Thoracic aorta (tissue), 2 donors: ENCODE results near the gene RPS15. TPM values are rescaled to one million over a fixed set of nuclear protein-coding genes. Genes with fewer than 3 reads are reported as not detected.

Experiments
- ATAC-seq: fragments of 150-250 bp; one replicate; pipeline ENCODE4 v1.8.0; 2017; ENCODE audit warnings: low read depth; ENCODE audit not compliant: insufficient number of reproducible peaks, low FRiP score
- DNase-seq: peaks from one replicate; pipeline ENCODE4 v3.0.0-alpha.2; 2020; ENCODE audit warnings: low spot score
- H3K27ac ChIP-seq, 2 donors: fragments of 200-600 bp; sonication (generic); 1 replicate in 1 of 2; 2 replicates in 1 of 2; pipeline ENCODE4 v1.5.1; 2016; ENCODE audit warnings: mild to moderate bottlenecking in 2 of 2, moderate library complexity in 2 of 2
- H3K27me3 ChIP-seq: fragments of 200-600 bp; sonication (generic); replicated peaks from 2 replicates; pipeline ENCODE4 v1.6.0; 2016; ENCODE audit warnings: mild to moderate bottlenecking; ENCODE audit not compliant: insufficient read depth
- H3K36me3 ChIP-seq: fragments of 200-600 bp; sonication (generic); one replicate; pipeline ENCODE4 v1.5.1; 2016
- H3K4me1 ChIP-seq, 2 donors: fragments of 200-600 bp; sonication (generic); 1 replicate in 1 of 2; 2 replicates in 1 of 2; pipeline versions ENCODE4 v1.5.1 to v1.6.0; 2016; ENCODE audit warnings: low read depth in 2 of 2, mild to moderate bottlenecking in 1 of 2; ENCODE audit not compliant: control insufficient read depth in 1 of 2
- H3K4me3 ChIP-seq: fragments of 200-600 bp; sonication (generic); 2 replicates; pipeline ENCODE4 v1.5.1; 2016; ENCODE audit warnings: mild to moderate bottlenecking
- H3K9me3 ChIP-seq: fragments of 200-600 bp; sonication (generic); 2 replicates; pipeline ENCODE4 v1.5.1; 2016
- total RNA-seq, 2 donors: library from RNA; depleted of rRNA; stranded (reverse); fragments of >200 nt; gene quantifications; one replicate each; pipeline versions ENCODE4 v1.1.0 to v1.2.3, GENCODE V29; 2016
- TF ChIP-seq, protein P1 (sequence below): fragments of 200-600 bp; sonication (generic); IDR thresholded peaks from one replicate; pipeline ENCODE4 v1.5.1; 2019; ENCODE audit warnings: antibody characterized with exemption

RPS15 gene
- total RNA-seq, 2 donors from 2014 or later, result 1,512 to 2,119 TPM

- peak overlapping the region; percentile 99 for H3K4me3 ChIP-seq
- H3K36me3 ChIP-seq, result no peaks in the 10 kb centered on the region
- H3K27ac ChIP-seq, result peak overlapping the region in 1 of 2 donors; percentile 2
- no peaks in the 10 kb centered on the region for H3K27me3 ChIP-seq
- TF ChIP-seq, protein P1, sequence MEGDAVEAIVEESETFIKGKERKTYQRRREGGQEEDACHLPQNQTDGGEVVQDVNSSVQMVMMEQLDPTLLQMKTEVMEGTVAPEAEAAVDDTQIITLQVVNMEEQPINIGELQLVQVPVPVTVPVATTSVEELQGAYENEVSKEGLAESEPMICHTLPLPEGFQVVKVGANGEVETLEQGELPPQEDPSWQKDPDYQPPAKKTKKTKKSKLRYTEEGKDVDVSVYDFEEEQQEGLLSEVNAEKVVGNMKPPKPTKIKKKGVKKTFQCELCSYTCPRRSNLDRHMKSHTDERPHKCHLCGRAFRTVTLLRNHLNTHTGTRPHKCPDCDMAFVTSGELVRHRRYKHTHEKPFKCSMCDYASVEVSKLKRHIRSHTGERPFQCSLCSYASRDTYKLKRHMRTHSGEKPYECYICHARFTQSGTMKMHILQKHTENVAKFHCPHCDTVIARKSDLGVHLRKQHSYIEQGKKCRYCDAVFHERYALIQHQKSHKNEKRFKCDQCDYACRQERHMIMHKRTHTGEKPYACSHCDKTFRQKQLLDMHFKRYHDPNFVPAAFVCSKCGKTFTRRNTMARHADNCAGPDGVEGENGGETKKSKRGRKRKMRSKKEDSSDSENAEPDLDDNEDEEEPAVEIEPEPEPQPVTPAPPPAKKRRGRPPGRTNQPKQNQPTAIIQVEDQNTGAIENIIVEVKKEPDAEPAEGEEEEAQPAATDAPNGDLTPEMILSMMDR, result no peak
- DNase-seq (no peak), ATAC-seq (no peak)
- no peaks in the 10 kb centered on the region for H3K9me3 ChIP-seq
- H3K4me1 ChIP-seq, result peaks cover 32 to 56% of the 10 kb centered on the region in 2 donors
Observed at GRCh38 chr19:1410136-1410786, 27.9 kb upstream of the RPS15 start.

DNA sequence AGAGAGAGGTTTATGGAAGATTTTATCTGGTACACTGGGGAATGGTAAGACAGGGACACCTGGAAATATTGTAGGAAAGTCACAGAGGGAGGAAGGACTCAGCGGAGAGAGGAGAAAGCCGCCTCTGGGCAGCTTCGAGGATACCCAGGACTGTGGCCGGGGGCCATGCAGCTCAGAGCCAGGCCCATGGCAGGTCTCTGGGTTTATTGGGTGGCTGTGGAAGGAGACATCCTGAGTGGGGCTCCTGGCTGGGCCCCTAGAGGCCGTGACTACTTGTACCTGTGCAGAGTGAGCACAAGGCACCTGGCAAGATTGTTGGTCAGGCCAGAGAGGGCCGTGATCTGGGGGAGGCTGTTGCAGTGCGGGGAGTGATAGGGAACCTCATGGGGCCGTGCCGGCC is 27.4 kb upstream of the RPS15 start:
- Histone ChIP-seq H3K36me3 (no peaks in the 10 kb centered on the region), H3K27me3 (no peaks in the 10 kb centered on the region), H3K4me3 (no peak overlapping the region), H3K9me3 (no peaks in the 10 kb centered on the region), H3K4me1 (peaks cover 35 to 62% of the 10 kb centered on the region in 2 donors), H3K27ac (peak overlapping the region in 1 of 2 donors; percentile 8)
- ATAC-seq, result no peak
- no peak for DNase-seq
- TF ChIP-seq, protein P1, result no peak

GRCh38 chr19:1411255-1412191 is 26.7 kb upstream of the RPS15 start:
- no peak overlapping the region for H3K4me3 ChIP-seq

GRCh38 chr19:1412323-1412923 is 25.8 kb upstream of the RPS15 start:
- Histone ChIP-seq H3K9me3 (no peaks in the 10 kb centered on the region), H3K4me1 (peaks cover 48 to 74% of the 10 kb centered on the region in 2 donors), H3K36me3 (peaks cover 1% of the 10 kb centered on the region), H3K27ac (no peak overlapping the region), H3K4me3 (no peak overlapping the region), H3K27me3 (no peaks in the 10 kb centered on the region)
- ATAC-seq (no peak), DNase-seq (no peak)
- TF ChIP-seq, protein P1, result no peak

More at GRCh38 chr19:1411255-1412191, 26.7 kb upstream of the RPS15 start:
- TF ChIP-seq, protein P1, result no peak
- H3K36me3 ChIP-seq, result no peaks in the 10 kb centered on the region
- ATAC-seq, result no peak
- peaks cover 42 to 68% of the 10 kb centered on the region in 2 donors for H3K4me1 ChIP-seq
- no peaks in the 10 kb centered on the region for H3K27me3 ChIP-seq
- peak overlapping the region in 1 of 2 donors; percentile 8 for H3K27ac ChIP-seq
- peak; percentile 24 for DNase-seq
- H3K9me3 ChIP-seq, result no peaks in the 10 kb centered on the region
